ENCODE measurements around the gene INSC. TPM values are rescaled to one million over a fixed set of nuclear protein-coding genes. Genes with fewer than 3 reads are reported as not detected.

INSC gene
- total RNA-seq, 2 donors from 2014 or later, result 0.52 to 3.6 TPM

- 83 to 92% methylated on average over 7 to 10 of the region's 10 CpGs for WGBS, 2 donors
- TF ChIP-seq CTCF (IDR thresholded peaks at IDR 0.05), result no peak
- no peak for TF ChIP-seq POLR2A (IDR thresholded peaks at IDR 0.05)
- H3K4me3 ChIP-seq, result no peak overlapping the region
- ATAC-seq, result no peak
- H3K4me1 ChIP-seq, result peaks cover 3% of the 10 kb centered on the region
- intact Hi-C loops (cut with DNase I), result no loop called here
- no peaks in the 10 kb centered on the region for H3K27me3 ChIP-seq
- no peak overlapping the region for H3K27ac ChIP-seq
- DNase-seq, result no peak
- no peaks in the 10 kb centered on the region for H3K36me3 ChIP-seq (replicated peaks in 1 of 2; ENCODE audit: insufficient read depth in 1 of 2, low read depth in 2 of 2)
- H3K9me3 ChIP-seq, result no peaks in the 10 kb centered on the region
These were observed 34.3 kb downstream of the INSC start for GRCh38 chr11:15149050-15149449.

- H3K27me3 ChIP-seq, result no peaks in the 10 kb centered on the region
- intact Hi-C loops (cut with DNase I), result no loop called here
- H3K9me3 ChIP-seq, result no peaks in the 10 kb centered on the region
- H3K4me1 ChIP-seq, result peaks cover 3% of the 10 kb centered on the region
- no peak overlapping the region for H3K4me3 ChIP-seq
- TF ChIP-seq POLR2A (IDR thresholded peaks at IDR 0.05), result no peak
- TF ChIP-seq CTCF (IDR thresholded peaks at IDR 0.05), result no peak
- ATAC-seq, result no peak
- DNase-seq, result no peak
- WGBS, 2 donors, result 58 to 88% methylated on average over 1 of the region's 1 CpG
- no peaks in the 10 kb centered on the region for H3K36me3 ChIP-seq (replicated peaks in 1 of 2; ENCODE audit: insufficient read depth in 1 of 2, low read depth in 2 of 2)
- no peak overlapping the region for H3K27ac ChIP-seq
These were observed 35.8 kb downstream of the INSC start for GRCh38 chr11:15150507-15150906.

- no peak for TF ChIP-seq CTCF (IDR thresholded peaks at IDR 0.05)
- TF ChIP-seq POLR2A (IDR thresholded peaks at IDR 0.05), result no peak
- no peaks in the 10 kb centered on the region for H3K36me3 ChIP-seq (replicated peaks in 1 of 2; ENCODE audit: insufficient read depth in 1 of 2, low read depth in 2 of 2)
- intact Hi-C loops (cut with DNase I), result no loop called here
These were observed 38.5 kb downstream of the INSC start for GRCh38 chr11:15153231-15153630.

GRCh38 chr11:15157181-15157580, 42.5 kb downstream of the INSC start:
- 86 to 92% methylated on average over 3 of the region's 3 CpGs for WGBS, 2 donors
- Histone ChIP-seq H3K27me3 (no peaks in the 10 kb centered on the region), H3K36me3 (replicated peaks in 1 of 2; ENCODE audit: insufficient read depth in 1 of 2, low read depth in 2 of 2) (no peaks in the 10 kb centered on the region), H3K9me3 (no peaks in the 10 kb centered on the region), H3K4me3 (no peak overlapping the region), H3K27ac (no peak overlapping the region), H3K4me1 (no peaks in the 10 kb centered on the region)
- intact Hi-C loops (cut with DNase I), result no loop called here
- TF ChIP-seq CTCF (IDR thresholded peaks at IDR 0.05), result no peak
- TF ChIP-seq POLR2A (IDR thresholded peaks at IDR 0.05), result no peak
- ATAC-seq (no peak), DNase-seq (no peak)

More at GRCh38 chr11:15153231-15153630, 38.5 kb downstream of the INSC start:
- no peaks in the 10 kb centered on the region for H3K9me3 ChIP-seq
- H3K27ac ChIP-seq, result no peak overlapping the region
- no peaks in the 10 kb centered on the region for H3K4me1 ChIP-seq
- no peak overlapping the region for H3K4me3 ChIP-seq
- DNase-seq (no peak), ATAC-seq (no peak)
- no peaks in the 10 kb centered on the region for H3K27me3 ChIP-seq

- TF ChIP-seq POLR2A (IDR thresholded peaks at IDR 0.05), result no peak
- TF ChIP-seq CTCF (IDR thresholded peaks at IDR 0.05), result no peak
- Histone ChIP-seq H3K27ac (no peak overlapping the region), H3K4me1 (no peaks in the 10 kb centered on the region), H3K9me3 (no peaks in the 10 kb centered on the region), H3K4me3 (no peak overlapping the region), H3K27me3 (no peaks in the 10 kb centered on the region), H3K36me3 (replicated peaks in 1 of 2; ENCODE audit: insufficient read depth in 1 of 2, low read depth in 2 of 2) (no peaks in the 10 kb centered on the region)
- ATAC-seq (no peak), DNase-seq (no peak)
- 81 to 82% methylated on average over 6 of the region's 6 CpGs for WGBS, 2 donors
- intact Hi-C loops (cut with DNase I), result no loop called here
These were observed 42.9 kb downstream of the INSC start for GRCh38 chr11:15157606-15158137.

Data from body of pancreas (tissue), 4 donors.